K562 (cell line): ENCODE data around the gene FADS1. TPM values are rescaled to one million over a fixed set of nuclear protein-coding genes. Genes with fewer than 3 reads are reported as not detected.

ENCODE experiments used
- CTCFL ChIP-seq: IDR thresholded peaks from 2 replicates; pipeline ENCODE4 v1.6.1; 2011; ENCODE audit warnings: borderline replicate concordance, low read depth, mild to moderate bottlenecking, moderate library complexity, low read length; ENCODE audit not compliant: insufficient read depth, poor library complexity, severe bottlenecking
- ID3 ChIP-seq, 2 experiments: fragments of 250-450 bp in 1 of 2; fragments of 450-650 bp in 1 of 2; sonication (Bioruptor Pico) in 1 of 2; IDR thresholded peaks; 2 replicates each; pipeline versions ENCODE4 v1.6.1 to v1.8.0; 2016 to 2021; ENCODE audit warnings: mild to moderate bottlenecking in 2 of 2, moderate library complexity in 2 of 2, missing compliant biosample characterization in 1 of 2, missing genetic modification characterization in 1 of 2
- LCOR ChIP-seq: sonication (generic); formaldehyde crosslinking; IDR thresholded peaks from 2 replicates; pipeline ENCODE4 v1.8.0; 2022; ENCODE audit warnings: mild to moderate bottlenecking, missing genetic modification reagents
- NR4A1 ChIP-seq, 2 experiments: fragments of 250-450 bp in 1 of 2; fragments of 450-650 bp in 1 of 2; sonication (Bioruptor Pico) in 1 of 2; IDR thresholded peaks; 2 replicates each; pipeline versions ENCODE4 v1.4.0 to v1.6.1; 2016 to 2020; ENCODE audit warnings: mild to moderate bottlenecking in 2 of 2, missing compliant biosample characterization in 1 of 2, missing genetic modification characterization in 1 of 2, moderate library complexity in 1 of 2
- RERE ChIP-seq: sonication (generic); formaldehyde crosslinking; IDR thresholded peaks from 2 replicates; pipeline ENCODE4 v1.8.0; 2023; ENCODE audit warnings: missing genetic modification reagents, mild to moderate bottlenecking, borderline replicate concordance
- SIN3A ChIP-seq, 2 experiments: fragments of 150-350 bp in 1 of 2; IDR thresholded peaks; 2 replicates each; pipeline ENCODE4 v1.6.1; 2011 to 2016; ENCODE audit warnings: borderline replicate concordance in 2 of 2, low read depth in 2 of 2, low read length in 2 of 2, mild to moderate bottlenecking in 2 of 2, moderate library complexity in 2 of 2; ENCODE audit not compliant: control insufficient read depth in 1 of 2
- SMARCC2 ChIP-seq: fragments of 450-650 bp; IDR thresholded peaks from 2 replicates; pipeline ENCODE4 v1.6.1; 2017; ENCODE audit warnings: antibody characterized with exemption, moderate library complexity, mild to moderate bottlenecking, low read depth
- TAF15 ChIP-seq: fragments of 200-400 bp; formaldehyde crosslinking; IDR thresholded peaks from 2 replicates; pipeline ENCODE4 v1.6.1; 2017; ENCODE audit warnings: mild to moderate bottlenecking, low read depth, low read length, moderate library complexity
- polyA plus RNA-seq, 8 experiments: library from polyadenylated mRNA; depleted of rRNA in 4 of 8; stranded (reverse) in 5 of 8; unstranded in 3 of 8; fragments of >200 nt; fragmentation: Nextera tagmentation in 2 of 8; fragmentation: Illumina TruSeq in 1 of 8; extraction: Ambion mirVana in 2 of 8; extraction: Trizol in 1 of 8; gene quantifications; 2 replicates each; pipeline versions ENCODE4 v1.2.1 to v1.2.3, GENCODE V29; 2011 to 2014; ENCODE audit warnings: inconsistent platforms in 1 of 8, missing spikeins in 1 of 8
- total RNA-seq, 7 experiments: library from RNA; depleted of rRNA in 6 of 7; stranded (reverse); fragments of >200 nt in 6 of 7; fragmentation: Illumina TruSeq in 2 of 7; extraction: Trizol in 2 of 7; gene quantifications; 2 replicates each; pipeline versions ENCODE4 v1.2.1 to v1.2.3, GENCODE V29; 2011 to 2021; ENCODE audit warnings: low replicate concordance in 1 of 7
- TF ChIP-seq, protein P1 (sequence below): sonication (generic); formaldehyde crosslinking; IDR thresholded peaks from 2 replicates; pipeline ENCODE4 v1.8.0; 2022; ENCODE audit warnings: missing genetic modification reagents, mild to moderate bottlenecking, moderate library complexity, borderline replicate concordance
- TF ChIP-seq, protein P2 (sequence below): fragments of 450-650 bp; IDR thresholded peaks from 2 replicates; pipeline ENCODE4 v1.6.1; 2017; ENCODE audit warnings: mild to moderate bottlenecking, moderate library complexity
- TF ChIP-seq, protein P3 (sequence below): fragments of 250-450 bp; sonication (Bioruptor Pico); IDR thresholded peaks from 2 replicates; pipeline ENCODE4 v1.5.0; 2021

The FADS1 gene
- total and polyA plus RNA-seq, 9 of the 15 experiments (the other 6 are each of a cell fraction or from before 2014, with no cell fraction given) = 110 to 864 (median 364) TPM

DNA sequence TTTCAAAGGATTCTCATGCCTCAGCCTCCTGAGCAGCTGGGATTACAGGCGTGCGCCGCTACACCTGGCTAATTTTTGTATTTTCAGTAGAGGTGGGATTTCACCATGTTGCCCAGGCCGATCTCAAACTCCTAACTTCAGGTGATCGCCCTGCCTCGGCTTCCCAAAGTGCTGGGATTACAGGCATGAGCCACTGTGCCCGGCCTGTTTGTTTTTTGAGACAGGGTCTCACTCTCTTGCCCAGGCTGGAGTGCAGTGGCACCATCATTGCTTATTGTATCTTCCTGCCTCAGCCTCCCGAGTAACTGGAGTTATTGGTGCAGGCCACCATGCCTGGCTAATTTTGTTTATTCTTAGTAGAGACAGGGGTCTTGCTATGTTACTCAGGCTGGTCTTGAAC lies 19.4 kb upstream of the FADS1 start (continued):
- TF ChIP-seq CTCFL (no peak), SIN3A (IDR thresholded peaks at IDR 0.05; ENCODE audit: borderline replicate concordance in 2 of 2, control insufficient read depth in 1 of 2, low read depth in 2 of 2, low read length in 2 of 2) (no peak), ID3 (CRISPR knock-in tag; IDR thresholded peaks at IDR 0.05) (no peak), ID3 (tag; IDR thresholded peaks at IDR 0.05) (0 out of 2 replicates have a peak, but pooled peaks have one; percentile 35), TAF15 (no peak), SMARCC2 (no peak), RERE (CRISPR knock-in tag) (no peak), LCOR (no peak), NR4A1 (CRISPR knock-in tag; IDR thresholded peaks at IDR 0.05) (no peak), NR4A1 (tag; IDR thresholded peaks at IDR 0.05) (peak; percentile 14; the same call in 1 of the 2 replicates)
- TF ChIP-seq, protein P1, sequence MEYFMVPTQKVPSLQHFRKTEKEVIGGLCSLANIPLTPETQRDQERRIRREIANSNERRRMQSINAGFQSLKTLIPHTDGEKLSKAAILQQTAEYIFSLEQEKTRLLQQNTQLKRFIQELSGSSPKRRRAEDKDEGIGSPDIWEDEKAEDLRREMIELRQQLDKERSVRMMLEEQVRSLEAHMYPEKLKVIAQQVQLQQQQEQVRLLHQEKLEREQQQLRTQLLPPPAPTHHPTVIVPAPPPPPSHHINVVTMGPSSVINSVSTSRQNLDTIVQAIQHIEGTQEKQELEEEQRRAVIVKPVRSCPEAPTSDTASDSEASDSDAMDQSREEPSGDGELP (CRISPR knock-in tag) = peak; percentile 26; the same call in 1 of the 2 replicates
- TF ChIP-seq, protein P2, sequence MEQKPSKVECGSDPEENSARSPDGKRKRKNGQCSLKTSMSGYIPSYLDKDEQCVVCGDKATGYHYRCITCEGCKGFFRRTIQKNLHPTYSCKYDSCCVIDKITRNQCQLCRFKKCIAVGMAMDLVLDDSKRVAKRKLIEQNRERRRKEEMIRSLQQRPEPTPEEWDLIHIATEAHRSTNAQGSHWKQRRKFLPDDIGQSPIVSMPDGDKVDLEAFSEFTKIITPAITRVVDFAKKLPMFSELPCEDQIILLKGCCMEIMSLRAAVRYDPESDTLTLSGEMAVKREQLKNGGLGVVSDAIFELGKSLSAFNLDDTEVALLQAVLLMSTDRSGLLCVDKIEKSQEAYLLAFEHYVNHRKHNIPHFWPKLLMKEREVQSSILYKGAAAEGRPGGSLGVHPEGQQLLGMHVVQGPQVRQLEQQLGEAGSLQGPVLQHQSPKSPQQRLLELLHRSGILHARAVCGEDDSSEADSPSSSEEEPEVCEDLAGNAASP = no peak
- TF ChIP-seq, protein P3, sequence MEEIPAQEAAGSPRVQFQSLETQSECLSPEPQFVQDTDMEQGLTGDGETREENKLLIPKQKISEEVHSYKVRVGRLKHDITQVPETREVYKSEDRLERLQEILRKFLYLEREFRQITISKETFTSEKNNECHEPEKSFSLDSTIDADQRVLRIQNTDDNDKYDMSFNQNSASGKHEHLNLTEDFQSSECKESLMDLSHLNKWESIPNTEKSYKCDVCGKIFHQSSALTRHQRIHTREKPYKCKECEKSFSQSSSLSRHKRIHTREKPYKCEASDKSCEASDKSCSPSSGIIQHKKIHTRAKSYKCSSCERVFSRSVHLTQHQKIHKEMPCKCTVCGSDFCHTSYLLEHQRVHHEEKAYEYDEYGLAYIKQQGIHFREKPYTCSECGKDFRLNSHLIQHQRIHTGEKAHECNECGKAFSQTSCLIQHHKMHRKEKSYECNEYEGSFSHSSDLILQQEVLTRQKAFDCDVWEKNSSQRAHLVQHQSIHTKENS (CRISPR knock-in tag) = no peak
